HG02884 (cell line): ENCODE results near the gene AGXT.

Experiments
- ATAC-seq: cut with Tn5 transposase; IDR thresholded peaks from one replicate; pipeline ENCODE4 v1.9.1; 2021; ENCODE audit warnings: mild to moderate bottlenecking, moderate library complexity; ENCODE audit not compliant: unreplicated experiment

AGXT gene

DNA sequence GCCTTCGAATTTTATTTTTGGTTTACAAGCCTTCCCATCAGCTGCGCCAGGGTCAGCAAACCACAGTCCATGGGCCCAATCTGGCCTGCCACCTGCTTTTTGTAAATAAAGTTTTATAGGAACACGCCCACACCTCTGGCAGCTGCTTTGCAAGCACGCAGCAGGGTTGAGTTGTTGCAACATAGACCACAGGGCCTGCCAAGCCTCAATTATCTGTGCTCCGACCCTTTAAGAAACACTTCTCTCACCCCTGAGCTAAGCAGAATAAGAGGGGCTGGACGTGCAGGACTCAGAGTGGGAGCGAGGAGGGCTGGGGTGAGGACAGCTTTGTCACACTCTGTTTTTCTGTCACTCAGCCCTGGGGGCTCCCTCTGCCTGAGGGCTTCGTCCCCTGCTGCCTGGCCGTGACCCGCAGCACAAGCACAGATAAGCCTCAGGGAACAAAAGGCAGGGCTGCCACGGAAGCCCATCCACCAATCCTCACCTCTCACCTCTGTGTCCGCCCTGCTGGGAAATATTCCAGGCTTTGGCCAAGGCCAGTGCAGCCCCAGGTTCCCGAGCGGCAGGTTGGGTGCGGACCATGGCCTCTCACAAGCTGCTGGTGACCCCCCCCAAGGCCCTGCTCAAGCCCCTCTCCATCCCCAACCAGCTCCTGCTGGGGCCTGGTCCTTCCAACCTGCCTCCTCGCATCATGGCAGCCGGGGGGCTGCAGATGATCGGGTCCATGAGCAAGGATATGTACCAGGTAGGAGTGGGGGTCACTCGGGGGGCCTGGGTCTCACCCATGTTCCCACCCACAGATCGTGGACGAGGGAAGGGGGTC, at the start of gene AGXT:
AGXT (plus strand) TSS at position 539 of the 823 bp plus-strand sequence; CDS start at position 581, 42 bp downstream.
- ATAC-seq: no peak

DNA sequence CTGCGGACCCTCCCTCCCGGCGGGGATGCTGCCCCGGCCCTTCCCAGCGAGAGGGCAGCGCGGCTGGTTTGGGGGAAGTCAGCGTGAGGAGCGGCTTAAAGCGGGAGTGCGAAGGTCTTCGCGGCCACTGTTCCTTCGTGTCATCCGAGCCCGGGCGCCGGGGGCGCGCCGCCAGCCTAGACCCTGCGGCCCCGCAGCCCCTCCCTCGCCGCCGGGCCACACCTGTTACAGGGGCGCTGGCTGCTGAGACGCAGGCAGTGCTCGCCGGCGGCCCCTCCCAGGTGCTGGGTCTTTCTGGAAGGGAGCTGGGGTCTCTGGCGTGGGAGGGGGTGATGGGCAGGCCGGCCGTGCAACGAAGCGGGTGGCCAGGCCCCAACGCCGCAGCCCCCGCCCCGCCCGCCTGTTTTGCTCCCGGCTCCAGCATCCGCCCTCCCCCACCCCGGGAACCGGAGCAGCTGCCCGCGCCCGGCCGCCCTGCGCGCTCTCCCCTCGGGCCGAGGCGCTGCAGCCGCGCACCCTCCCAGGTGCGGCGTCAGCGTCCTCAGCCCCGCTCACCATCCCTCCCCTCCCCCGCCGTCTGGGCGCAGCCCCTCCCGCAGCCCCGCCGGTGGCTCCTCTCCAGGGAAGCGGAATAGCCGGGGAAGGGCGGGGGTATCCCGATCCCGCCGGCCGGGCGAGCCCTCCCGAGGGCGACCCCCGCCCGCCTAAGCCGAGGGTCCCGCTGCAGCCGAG, 49.3 kb upstream of the AGXT start:
- no peak for ATAC-seq

DNA sequence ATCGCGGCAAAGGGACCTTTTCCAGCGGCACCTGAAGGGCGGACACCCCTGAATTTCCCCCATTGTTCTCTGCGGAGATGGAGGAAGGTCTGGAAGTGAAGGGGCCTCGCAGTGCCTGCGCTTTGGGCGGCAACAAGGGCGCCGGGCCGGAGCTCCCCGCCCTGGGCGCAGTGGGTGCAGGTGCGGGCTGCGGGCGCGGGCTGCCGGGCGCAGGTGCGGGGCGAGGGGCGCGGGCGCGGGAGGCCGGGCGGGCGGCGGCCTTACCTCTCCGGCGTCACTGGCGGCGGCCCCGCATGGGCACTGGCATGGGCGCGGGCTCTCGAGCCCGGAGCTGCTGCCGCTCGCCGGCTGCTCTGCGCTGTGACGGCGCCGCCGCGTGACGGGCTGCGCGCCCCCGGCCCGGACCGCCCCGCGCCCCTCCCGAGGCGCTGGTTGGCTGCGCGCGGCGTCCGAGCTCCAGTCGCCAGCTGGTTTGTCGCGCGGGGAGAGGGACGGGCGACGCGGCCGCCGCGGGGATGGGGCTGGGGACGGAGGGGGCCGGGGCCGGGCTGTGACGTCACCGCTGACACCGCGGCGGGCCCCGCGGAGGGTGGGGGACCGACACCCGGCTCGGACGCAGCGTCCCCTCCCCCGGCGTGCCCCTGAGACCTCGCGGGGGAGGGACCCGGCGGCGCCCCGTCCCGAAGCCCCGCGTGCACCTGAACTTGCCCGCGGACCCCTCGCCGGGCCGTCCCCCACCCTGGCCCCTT, 48.6 kb upstream of the AGXT start, which contains the start of gene KIF1A:
KIF1A (minus strand) TSS at position 362 of the 749 bp plus-strand sequence. CDS start 22,467 bp downstream, outside the sequence.
- no peak for ATAC-seq

DNA sequence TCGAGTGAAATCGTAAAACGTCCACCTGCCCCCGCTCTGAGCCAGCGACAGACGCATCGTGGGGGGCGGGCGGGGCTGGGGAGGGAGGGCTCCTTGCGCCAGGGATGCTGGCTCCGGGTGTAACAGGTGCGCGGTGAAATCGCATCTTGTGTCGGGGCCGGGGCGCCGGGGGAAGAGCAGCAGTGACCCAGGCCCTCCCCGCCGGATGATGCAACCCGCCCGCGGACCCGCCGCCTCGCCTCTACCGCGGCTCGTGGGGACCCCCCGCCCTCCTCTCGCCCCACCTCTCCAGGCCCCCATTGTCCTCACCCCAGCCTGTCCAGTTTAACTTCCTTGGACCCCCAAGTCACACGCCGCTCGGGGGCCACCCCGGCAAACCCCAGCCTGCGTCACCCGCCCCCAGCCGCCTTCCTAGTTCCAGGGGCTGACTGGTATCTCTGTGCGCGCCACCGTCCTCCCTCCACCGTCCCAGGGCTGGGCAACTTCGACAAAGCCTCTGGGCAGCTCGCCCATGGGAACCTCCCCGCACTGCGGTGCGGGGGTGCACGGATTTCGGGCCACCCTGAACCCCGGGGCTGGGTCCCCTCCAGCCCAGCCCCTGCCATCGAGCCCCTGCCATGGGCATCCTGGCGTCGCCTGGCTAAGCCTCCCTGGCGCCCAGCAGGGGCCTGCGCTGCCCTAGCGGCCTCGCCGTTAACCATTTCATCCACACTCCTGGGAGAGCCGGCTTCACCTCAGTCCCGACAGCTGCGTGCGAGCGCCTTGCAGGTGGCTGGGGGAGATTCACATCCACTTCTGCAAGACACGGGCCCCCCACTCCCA, 47.8 kb upstream of the AGXT start:
- ATAC-seq: no peak

DNA sequence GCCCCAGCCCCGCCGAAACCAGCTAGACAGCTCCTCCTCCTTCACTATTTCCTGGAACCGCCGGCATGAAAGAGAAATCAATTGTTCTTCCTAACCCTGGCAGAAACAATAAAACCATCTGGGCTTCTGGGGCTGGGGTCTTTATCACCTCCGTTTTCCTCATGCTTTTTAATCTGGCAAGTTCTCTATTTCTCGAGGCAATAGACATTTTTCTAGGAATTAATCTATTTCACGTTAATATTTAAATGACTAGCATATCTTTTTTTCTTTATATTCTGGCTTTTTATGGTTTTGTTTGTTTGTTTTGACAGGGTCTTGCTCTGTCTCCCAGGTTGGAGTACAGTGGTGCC, 47.2 kb upstream of the AGXT start:
- no peak for ATAC-seq

DNA sequence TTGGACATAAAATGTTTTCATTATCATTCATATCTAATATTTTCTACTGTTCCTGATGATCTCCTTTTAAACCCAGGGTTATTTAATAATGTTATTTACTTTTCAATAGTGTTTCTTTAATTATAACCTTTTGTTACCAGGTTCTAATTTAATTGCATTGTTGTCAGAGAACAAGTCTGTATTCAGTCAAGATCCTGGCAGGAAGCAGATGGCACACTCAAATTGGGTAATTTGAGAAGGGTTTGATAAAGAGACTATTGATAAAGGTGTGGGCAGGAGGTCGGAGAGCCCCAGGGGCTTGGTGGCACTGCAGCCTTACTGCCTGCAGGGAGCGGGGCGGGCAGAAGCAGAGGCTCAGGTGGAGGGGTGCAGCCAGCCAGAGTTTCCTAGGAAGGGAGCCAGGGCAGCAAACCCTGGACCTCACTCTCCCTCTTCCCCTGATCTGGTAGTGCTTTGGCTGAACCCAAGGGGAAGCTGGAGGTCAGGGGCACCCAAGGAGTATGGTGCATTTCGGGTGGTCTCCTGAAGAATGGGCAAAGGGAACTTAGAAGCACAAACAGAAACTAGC, 46.3 kb upstream of the AGXT start:
- ATAC-seq: no peak

DNA sequence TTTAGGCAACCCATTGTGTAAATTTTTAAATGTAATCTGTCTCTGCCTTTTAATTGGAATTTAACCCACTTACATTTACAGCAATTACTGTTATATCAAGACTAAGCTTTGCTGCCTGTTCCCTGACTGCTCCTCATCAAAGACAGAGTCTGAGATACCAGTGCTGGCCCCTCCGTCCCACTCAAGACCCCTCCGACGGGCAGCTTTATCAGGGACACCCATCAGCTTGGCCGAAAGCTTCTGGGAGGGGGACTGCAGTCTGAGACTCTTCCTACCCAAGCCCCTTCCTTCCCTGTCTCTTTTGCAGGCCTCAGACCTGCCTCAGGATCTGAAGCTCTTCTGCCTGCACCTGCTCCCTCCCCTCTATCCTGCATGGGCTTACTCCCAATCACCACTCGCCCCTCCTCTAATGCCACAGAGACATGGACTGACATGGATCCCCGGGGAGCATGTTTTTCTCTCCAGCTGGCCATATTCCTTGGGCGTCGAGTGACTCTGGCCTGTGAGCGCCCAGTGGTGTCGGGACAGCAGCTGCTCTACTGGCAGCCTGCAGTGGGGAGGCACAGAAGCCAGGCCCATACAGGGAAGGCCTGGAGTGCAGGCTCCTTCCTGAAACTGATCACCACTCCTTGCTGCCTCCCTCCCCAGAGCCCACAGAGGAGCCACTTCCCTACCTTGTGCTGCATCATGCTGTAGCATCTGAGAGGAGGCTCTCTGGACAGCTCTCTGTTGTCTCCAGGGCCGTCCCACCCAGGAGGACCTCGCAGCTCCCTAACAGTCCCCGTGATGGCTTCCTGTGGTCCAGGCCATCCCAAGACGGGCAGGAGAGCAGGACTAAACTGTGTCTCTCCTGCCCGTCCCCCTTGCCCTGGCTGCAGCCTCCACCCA, 44.9 kb upstream of the AGXT start:
- no peak for ATAC-seq

DNA sequence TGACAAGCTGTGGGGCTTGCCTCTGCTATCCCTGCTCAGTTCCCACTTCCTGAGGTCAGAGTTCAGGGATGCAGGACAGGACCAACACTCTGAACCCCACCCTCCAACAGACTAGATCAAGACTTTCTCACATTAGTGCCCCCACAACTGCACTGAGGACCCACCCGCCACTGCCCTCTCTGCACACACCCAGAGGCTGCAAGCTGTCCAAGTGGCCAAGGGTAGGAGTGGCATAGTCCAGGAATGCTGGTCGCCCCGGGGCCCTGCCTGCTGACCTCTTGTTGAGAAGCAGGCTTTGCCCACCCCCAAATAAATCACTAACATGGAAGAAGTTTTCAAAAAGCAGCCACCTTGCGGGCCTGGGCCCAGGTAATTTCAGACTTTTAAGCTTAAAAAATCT, 43.1 kb upstream of the AGXT start:
- ATAC-seq: no peak

DNA sequence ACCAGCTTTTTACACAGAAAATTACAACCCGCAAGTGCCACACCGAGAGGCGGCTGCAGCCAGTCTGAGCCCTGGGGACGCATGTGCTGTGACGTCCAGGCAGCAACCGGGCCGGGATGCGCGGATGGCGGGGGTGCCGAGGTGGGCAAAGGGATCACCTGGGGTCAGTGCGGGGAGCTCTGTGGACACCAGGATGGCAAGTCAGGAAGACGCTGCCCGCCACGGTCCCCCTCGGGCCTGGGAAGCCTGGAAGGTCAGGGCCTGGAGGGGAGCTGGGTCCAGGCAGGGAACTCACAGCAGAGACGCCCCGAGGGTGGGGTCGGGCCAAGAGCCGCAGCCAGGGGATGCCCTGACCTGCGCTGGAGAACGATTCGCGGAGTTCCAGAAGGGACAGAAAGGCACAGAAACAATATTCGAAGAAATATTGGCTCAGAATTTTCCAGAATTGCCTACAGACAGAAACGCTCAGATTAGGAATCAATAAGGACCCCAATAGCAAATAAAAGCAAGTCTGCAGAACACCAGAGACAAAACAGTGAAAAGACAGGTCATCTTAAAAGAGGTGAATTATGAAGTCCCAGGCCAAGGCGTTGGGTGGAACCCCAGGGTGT, 36.9 kb upstream of the AGXT start:
- ATAC-seq: no peak

DNA sequence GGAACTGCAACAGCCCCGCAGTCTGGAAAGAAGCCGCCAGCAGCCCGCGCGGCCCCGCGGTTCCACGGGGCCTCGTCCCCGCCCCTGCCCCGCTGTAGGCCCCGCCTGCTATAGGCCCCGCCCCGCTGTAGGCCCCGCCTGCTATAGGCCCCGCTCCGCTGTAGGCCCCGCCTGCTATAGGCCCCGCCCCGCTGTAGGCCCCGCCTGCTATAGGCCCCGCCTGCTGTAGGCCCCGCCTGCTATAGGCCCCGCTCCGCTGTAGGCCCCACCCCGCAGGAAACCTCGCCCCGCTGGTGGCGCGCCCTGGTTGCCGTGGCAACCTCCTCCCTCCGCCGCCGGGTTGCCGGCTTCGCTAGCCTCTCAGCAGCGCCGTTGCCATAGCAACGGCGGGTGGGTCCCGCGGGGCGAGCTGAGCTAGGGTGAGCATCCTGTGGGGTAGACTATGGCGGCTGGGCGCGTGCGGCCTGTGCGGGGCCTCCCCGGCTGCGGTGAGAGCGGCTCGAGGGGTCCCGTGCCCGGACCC, 36.4 kb upstream of the AGXT start:
- peak; percentile 74 for ATAC-seq

DNA sequence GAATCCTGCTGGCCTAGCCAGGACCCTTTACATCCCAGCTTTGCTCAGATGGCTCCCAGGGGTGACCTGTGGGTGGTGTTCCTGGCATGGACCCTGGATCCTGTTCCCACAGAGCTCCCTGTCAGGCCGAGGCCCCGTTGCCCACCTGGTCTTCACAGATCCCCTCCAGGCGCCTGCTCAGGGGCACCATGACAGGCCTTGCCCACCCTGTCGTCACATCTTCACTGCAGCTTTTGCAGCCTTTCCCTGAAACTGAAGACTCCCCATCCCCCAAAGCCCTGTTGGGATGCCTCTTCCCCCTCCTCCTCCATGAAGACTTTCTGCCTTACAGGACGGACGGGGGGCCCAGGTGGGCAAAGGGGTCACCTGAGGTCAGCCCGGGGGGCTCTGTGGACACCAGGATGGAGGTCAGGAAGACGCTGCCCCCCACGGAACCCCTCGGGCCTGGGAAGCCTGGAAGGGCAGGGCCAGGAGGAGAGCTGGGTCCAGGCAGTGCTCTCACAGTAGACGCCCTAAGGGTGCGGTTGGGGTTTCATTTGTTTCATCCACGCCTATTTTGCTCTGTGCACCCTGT, 35.6 kb upstream of the AGXT start:
- no peak for ATAC-seq

DNA sequence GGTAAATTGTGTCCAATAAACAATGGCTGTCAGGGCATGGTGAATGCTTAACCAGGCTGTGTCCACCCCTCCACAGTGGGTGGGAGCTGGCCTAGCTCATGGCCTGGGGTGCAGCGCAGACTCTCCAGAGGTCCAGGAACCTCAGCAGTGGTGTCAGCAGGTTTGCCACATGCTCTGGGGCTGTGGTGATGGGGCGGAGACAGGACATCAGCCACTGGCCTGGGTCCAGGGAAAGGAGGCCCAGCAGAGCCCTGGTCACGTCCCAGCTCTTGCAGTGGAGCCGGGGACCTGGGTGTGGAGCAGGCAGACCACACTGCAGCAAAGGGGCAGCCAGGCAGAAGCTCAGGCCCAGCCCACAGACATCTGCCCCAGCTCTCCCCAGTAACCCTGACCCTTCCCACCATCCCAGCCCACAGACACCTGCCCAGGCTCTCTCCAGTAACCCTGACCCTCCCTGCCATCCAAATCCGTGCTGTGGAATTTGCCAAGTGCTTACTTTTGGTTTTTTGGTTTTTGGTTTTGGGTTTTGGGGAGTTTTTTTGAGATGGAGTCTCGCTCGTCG, 34.8 kb upstream of the AGXT start:
- no peak for ATAC-seq

DNA sequence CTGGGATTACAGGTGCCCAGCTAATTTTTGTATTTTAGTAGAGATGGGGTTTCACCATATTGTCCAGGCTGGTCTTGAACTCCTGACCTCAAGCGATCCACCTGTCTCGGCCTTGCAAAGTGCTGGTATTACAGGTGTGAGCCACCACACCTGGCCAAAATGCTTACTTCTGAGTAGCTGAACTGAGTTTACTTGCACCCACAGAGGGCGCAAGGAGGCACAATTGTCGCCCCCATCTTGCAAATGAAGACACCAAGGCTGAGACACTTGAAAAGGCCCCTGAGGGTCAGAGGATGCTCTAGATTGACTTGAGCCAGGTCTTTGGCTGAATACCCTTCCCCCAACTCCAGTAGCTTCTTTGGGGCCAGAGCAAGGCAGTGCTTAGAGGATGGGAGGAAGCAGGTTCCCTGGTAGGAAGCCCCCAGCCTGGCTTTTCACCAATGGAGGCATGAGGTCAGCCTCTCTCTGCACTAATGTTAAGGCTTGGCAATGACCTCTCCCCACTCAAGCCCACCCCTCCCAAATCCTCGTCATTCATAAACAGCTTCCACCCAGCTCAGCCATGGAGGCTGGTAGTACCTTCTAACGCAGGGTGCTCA, 34.1 kb upstream of the AGXT start:
- ATAC-seq: no peak

DNA sequence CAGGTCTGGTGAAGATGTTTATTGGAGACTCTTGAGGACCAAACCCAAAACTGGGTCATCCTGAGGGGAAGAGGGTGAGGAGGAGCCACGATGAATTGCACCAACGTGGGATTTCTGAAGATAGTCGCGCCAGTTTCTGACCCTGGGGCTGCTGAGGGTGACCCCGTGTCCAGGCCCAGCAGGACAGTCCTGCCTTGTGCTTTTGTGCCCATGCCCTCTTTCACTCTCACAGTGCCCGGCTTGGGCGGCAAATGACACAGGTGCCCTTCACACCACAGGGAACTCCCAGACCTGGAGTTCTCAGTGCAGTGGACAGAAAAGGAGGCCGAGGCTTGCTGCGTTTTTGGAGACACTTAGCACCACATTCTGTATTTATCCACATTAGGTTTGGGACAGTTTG, 33.1 kb upstream of the AGXT start:
- ATAC-seq: no peak

DNA sequence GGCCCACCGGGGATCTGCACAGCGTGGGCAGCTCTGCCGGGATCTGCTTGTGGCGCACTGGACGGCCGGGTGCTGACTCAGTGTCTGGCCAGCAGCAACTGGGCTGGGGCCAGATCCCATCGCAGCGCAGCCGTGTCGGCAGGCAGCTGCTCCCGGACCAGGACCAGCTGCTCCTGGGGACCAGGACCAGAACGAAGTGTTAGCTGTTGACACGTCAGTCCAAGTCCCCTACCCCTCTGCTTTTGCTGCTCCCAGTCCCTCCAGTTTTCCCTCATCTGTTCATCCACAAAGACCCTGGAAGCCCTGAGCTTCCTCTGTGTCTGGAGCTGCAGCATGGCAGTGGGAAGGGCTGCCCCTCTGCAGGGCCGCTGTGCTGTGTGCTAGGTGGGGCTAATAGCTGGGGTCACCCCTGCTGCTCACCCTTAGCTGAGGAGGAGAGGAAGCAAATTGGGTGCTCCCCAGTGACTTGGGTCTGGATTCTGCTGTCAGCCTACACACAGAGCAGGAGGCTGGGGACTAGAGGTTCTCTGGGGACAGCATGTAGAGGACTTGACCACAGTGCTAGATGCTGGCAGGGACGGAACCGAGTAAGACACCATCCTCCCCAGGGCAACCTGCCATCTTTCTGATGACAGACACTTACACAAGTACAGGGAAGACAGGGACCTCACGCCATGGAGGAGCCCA, 31.7 kb upstream of the AGXT start:
- ATAC-seq: no peak

DNA sequence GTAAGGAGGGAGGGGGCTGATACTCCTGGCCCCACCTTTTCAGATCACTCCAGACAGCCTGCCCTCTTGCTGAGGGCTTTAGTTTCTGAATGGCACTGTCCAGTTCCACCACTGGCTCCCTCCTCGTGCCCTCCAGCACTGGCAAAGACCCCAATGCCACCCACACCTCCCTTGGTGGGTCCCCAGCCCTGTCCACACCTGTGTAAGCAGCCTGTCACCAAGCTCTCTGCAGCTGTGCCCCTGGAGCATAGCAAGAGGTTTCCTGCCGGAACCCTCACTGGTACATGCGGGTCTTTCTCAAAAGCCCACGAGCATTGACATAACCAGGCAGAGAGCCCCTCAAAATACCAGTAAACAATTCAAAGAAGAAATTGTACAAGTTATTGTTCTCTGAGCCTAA, 31.0 kb upstream of the AGXT start:
- no peak for ATAC-seq
